Gastrocnemius medialis (tissue), 4 donors: Measurements from ENCODE around the gene INPP5A.

ENCODE experiments used
- CTCF ChIP-seq, 5 experiments: fragments of 450-650 bp in 3 of 5; fragments of 200-600 bp in 2 of 5; sonication (generic) in 2 of 5; IDR thresholded peaks in 4 of 5; conservative IDR thresholded peaks in 1 of 5; 1 replicate in 4 of 5; 2 replicates in 1 of 5; pipeline ENCODE4 v1.5.1; 2016 to 2019; ENCODE audit warnings: antibody characterized with exemption in 5 of 5, mild to moderate bottlenecking in 3 of 5, moderate library complexity in 3 of 5
- POLR2A ChIP-seq, 2 donors: fragments of 450-650 bp; IDR thresholded peaks; one replicate each; pipeline ENCODE4 v1.6.1; 2017; ENCODE audit warnings: antibody characterized with exemption in 2 of 2, mild to moderate bottlenecking in 2 of 2, moderate library complexity in 2 of 2

- no peak for TF ChIP-seq CTCF (IDR thresholded peaks at IDR 0.05 in 4 of 5, conservative IDR thresholded peaks at IDR 0.05 in 1 of 5)
- no peak for TF ChIP-seq POLR2A (IDR thresholded peaks at IDR 0.05)
These were observed 280.2 kb downstream of the INPP5A start for GRCh38 chr10:132817701-132818211.
